HG03095 (cell line): Measurements from ENCODE around the gene SUMF2.
"Not testable (repeated sequence)": the region's sequence is repeated elsewhere in the genome, so short reads cannot be mapped to it uniquely, and the experiment has no call there.

ENCODE experiments used
- ATAC-seq: cut with Tn5 transposase; IDR thresholded peaks from one replicate; pipeline ENCODE4 v1.9.1; 2021; ENCODE audit warnings: moderate library complexity; ENCODE audit not compliant: unreplicated experiment

Gene SUMF2

GRCh38 chr7:56106108-56107073 is 42.3 kb downstream of the SUMF2 start, which contains the start of gene CHCHD2:
Gene CHCHD2, minus strand, starts transcription at chr7:56106476. Its CDS starts 63 bp downstream, at chr7:56106413.
- peak; percentile 99 for ATAC-seq

GRCh38 chr7:56107954-56108258 is 43.8 kb downstream of the SUMF2 start:
- no peak for ATAC-seq

- ATAC-seq, result no peak
Observed at GRCh38 chr7:56110611-56111010, 46.5 kb downstream of the SUMF2 start.

- ATAC-seq, result not testable (repeated sequence)
Observed at GRCh38 chr7:56112244-56112643, 48.2 kb downstream of the SUMF2 start.

- no peak for ATAC-seq
Observed at GRCh38 chr7:56115852-56116538, 51.9 kb downstream of the SUMF2 start, which contains the start of gene NUPR2. Gene NUPR2, minus strand, starts transcription at chr7:56116417. Its CDS starts 103 bp downstream, at chr7:56116314.

DNA sequence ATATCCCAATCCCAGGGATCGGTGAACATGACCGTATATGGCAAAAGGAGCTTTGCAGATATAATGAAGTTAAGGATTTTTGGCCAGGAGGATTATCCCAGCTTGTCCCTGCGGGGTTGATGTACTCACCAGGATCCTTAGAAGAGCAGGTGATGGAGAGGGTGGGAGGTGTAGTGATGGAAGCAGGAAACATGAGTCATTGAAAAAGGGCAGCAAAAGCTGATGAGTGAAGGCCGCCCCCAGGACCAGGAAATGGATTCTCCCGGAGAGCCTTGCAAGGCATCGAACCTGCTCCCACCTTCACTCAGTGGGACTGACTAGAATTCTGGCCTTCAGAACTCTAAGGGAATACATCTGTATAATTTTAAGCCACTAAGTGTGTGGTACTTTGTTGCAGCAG is 57.4 kb downstream of the SUMF2 start:
- no peak for ATAC-seq

- ATAC-seq, result no peak
Observed at GRCh38 chr7:56124981-56125380, 60.9 kb downstream of the SUMF2 start.

DNA sequence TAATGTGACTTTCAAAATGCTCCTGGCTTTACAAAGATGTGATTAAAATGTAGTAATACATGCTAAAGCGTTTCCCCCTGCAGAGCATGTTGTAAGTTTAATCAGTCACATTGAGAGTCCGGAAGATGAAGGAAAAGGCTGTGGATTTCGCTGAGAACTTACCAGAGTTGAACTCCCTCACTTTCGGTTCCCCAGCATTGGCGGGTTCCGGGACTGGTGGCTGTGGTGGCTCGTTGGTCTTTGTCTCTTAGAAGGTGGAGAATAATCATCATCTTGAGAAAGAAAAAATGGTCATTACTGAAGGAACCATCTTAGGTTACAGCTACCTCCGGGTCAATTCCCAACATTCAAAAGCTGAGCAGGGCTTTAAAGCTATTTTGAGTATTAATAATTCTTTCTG is 61.7 kb downstream of the SUMF2 start:
- ATAC-seq, result no peak

- no peak for ATAC-seq
Observed at GRCh38 chr7:56127241-56127975, 63.3 kb downstream of the SUMF2 start.
